Fibroblast of skin of back (primary cell): ENCODE results near the gene AGAP1.
A peak's percentile ranks its signal among the peaks of the same experiment; 100 is the strongest.

ENCODE experiments used
- DNase-seq: peaks from one replicate; pipeline ENCODE4 v3.0.0-alpha.2; 2013

Gene AGAP1

DNA sequence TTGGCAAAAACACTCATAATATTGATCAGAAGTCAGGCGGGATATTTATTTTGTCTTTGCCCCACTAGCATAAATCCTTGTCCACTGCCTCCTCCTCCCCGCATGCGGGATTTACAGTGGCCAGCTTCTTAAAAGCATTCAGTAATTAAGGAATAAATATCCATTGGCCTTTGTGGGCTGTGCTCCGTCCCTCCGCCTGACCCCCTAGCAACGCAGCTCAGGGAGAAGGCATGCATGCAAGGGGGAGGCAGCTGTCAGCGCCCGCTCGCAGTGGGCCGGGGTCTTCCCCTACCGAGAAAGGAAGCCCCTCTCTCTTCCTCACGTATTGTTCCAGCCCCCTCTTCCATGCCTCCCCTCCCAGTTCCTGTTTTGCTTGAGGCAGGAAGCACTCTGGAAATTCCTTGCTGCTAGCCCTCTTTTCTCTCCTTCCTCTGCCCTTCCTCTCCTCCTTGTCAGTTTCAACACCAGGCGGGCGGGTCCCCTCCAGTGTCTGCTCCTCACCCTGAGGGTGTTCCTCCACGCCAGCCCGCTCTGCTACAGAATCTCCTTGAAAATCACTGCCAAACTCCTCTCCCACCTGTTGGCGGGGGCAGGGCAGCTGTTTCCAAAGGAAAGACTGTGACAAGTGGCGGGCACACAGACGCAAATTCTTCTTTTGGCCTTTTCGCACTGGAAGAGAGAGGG, 614.2 kb downstream of the AGAP1 start:
- no peak for DNase-seq

DNA sequence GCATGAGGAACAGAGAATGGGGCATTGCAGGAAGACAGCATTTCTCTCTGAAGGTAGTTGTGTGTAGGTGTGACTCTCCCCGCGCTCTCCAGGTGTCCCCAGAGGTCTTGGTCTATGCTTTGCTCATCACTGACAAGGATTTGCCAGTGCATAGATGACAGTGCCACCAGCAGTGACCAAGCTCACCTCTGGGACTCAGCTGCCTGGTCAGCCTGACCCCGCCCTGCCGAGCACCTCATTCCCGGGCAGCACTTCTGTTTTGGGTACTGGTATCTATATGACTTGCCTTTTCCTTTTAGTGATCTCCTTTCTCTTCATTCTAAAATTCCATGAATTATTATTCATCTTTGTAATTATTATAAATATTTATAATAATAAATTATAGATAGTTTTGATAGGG, 615.2 kb downstream of the AGAP1 start:
- no peak for DNase-seq

DNA sequence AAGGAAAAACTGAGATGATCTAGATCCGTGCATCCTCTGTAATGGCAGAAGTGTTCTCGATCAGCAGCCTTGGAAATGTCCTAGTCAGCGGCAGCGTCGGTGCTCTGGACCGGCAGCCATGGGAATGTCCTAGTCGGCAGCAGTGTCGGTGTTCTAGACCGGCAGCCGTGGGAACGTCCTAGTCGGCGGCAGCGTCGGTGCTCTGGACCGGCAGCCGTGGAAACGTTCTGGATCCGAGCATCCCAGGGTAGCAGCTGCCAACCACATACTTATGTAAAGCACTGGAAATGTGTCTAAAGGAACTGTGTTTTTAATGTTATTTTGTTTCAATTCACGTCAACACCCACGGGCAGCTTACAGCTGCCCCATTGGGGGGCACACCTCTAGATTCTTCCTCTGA, 615.6 kb downstream of the AGAP1 start:
- DNase-seq, result no peak

DNA sequence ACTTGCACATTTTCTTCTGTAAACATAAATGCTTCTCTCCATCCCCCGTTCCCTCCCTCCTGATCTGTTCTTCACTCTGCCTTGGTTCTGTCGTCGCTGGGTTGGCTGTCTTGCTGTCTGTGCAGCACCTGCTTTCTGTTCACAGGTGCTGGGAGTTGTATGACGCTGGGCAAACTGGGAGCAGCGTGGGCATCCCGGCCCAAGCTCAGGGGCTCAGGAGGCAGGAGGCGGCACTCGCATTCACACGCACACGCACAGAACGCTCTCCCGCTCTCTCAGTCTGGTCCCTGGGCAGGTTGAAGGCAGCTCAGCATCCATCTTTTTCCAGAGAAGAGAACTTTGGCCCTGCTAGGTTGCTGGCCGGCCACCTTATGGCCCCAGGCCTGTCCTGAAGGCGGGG, 618.6 kb downstream of the AGAP1 start:
- DNase-seq, result no peak

DNA sequence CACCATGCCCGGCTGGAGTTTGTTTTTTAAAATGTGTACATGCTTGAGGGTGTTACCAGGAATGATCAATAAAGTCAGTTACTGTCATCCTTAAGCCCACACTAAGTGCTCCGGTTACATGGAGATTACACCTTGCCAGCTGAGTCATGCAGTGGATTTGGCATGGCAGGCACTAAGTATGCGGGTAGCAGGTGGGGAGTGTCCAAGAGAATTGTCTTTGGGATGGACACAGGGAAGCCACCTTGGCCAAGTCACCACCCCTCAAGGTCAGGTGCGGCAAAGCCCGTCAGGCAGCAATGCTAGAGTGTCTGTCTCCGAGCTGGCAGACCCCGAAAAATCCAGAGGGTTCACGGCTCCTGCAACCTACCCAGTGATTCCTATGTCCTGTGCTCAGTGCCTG, 619.6 kb downstream of the AGAP1 start:
- no peak for DNase-seq

DNA sequence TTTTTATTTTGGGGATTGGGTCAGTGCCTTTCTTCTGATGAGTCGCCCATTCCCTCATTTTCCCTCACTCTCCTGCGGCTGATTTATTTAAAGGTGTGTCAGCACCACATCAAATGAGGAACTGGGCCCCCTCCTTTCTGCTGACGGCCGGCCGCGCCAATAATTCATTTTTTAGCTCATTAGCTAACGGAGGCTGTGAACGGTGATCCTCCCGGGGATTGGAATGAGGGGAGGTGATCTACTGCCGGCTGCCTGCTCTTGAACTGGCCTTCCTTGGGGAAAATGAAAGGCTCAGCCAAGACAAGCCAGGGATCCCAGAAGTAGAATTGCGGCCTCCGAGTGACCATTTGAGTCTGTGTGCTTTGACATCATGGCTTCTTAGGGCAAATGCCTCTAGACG, 620.1 kb downstream of the AGAP1 start:
- DNase-seq, result no peak

DNA sequence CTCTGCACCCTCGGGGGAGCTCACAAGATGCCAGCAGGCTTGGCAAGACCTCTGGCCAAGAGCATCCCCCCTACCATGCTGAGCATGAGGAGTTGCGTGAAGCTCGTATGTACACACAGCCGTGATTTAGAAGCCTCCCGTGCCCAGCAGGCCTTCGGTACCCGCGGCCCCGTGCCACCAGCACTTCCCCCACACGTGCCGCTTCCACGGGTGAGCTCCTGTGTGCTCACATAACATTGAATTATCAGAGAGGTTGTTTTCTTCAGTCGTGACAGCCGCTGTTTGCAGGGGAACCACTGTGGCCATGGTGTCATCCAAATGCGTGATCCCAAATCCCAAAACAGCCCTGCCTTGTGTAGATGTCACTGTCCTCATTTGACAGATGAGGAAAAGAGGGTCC, 621.1 kb downstream of the AGAP1 start:
- no peak for DNase-seq

DNA sequence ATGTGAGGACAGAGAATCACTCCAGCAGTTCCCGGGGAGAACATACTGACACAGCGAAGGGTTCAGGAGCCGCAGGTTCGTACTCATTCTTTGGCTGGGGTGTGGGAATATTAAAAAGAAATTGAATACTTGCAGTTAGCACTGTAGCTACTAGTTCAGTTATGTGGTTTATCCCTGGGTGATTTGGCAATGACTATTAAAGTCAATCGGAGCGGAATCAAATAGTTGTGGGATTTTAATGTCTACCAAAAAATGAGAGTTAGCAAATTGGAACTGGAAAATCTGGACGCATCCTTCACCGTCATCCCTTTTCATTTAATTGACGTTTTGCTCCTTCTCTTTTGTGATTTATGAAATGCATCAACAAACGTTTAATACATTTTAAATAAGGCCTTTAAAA, 623.6 kb downstream of the AGAP1 start:
- no peak for DNase-seq

DNA sequence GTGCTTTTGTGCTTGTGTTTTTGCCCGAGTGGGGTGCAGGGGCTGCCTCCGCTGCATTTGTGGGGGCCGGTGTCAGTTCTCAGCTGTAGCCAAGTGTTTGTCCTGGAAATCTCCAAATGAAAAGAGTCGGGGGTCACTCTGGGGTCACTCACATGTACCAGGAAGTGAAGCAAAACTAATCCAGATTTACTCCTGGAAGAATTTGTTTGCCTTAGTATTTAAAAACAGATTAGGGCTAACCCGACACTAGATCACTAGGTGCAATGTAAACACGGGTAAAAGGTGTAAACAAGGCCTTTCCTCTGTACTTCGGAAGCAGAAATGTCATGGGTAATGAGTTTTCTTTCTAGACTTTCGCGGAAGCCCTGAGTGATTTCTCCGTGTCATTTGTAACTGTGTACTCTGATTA, 624.0 kb downstream of the AGAP1 start:
- no peak for DNase-seq

DNA sequence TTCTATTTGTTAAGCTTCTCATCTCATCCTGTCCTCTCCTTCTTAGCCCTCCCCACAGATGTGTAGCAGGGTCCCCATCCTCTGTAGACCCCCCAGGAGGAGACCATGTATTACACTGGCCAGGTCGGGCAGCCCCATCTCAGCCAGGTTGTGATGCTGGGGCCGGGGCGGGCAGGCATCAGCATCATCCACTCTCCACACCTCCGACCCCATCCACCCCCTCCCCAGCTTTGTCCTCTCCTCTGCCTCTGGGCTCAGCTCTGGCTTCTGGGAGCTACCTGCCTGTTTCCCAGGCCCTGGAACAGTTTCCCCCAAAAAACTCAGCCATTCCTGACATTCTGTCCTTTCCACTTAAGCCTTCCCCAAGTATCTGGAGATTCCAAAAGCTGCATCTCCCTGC, 625.2 kb downstream of the AGAP1 start:
- DNase-seq, result no peak

DNA sequence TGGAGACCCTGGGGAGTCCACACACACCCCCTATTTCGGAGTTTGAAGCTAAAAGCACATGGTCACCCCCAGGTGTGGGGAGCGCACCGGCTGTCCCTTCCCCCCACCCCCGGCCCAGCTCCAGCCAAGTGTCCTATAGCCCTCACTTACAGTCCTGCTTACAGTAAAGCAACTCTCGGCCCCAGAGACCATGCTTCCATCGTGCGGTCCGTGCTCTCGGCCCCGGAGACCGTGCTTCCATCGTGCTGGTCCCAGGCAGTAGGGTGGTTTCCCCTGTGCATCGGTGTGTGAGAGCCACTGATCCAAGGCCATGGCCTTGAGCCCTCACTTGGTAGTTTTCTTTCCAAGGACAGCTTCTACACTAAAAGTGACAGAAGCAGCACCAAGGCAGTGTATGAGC, 625.6 kb downstream of the AGAP1 start:
- no peak for DNase-seq

DNA sequence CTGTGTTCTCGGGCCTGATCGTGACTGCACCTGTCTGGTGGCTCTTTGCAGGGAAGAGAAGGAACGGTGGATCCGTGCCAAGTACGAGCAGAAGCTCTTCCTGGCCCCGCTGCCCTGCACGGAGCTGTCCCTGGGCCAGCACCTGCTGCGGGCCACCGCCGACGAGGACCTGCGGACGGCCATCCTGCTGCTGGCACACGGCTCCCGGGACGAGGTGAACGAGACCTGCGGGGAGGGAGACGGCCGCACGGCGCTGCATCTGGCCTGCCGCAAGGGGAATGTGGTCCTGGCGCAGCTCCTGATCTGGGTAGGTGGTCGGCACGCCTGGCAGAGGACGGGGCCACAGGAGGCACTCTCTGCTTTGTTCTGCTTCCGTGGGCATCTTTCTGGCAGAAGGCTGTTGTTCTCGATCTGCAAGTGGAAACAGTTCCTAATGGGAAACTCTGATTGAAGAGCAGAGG, 626.3 kb downstream of the AGAP1 start:
- no peak for DNase-seq

DNA sequence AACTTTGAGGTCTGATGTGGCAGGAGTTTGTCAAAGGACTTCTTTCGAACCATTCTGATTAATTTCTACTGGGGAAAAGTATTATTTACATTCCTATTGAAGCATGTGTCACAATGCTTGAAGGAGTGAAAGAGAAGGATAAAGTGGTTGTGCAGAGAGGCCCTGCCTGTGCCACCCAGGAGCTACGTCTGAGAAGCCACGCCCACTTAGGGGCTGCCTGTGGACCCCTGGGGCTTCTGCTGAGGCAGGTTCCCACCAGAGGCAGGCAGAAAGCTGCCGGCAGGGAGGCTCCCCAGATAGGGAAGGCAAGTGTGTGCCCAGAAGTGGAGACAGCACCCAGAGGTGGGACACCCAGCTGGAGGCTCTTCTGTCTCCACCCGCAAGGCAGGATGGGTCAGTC, 627.0 kb downstream of the AGAP1 start:
- no peak for DNase-seq

DNA sequence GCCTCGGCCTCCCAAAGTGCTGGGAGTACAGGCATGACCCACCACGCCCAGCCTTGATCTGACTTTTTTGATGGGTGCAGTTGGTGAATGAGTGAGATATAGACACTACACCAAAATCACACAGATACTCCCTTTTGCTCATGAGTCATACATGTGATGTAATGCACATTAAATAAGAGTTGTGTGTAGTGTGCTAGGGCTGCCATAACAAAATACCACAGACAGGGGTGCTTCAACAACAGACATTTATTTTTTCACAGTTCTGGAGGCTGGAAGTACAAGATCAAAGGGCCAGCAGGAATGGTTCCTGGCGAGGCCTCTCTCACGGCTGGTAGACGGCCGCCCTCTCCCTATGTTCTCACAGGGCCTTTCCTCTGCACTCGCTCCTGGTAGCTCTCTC, 627.7 kb downstream of the AGAP1 start:
- peak; percentile 31 for DNase-seq

DNA sequence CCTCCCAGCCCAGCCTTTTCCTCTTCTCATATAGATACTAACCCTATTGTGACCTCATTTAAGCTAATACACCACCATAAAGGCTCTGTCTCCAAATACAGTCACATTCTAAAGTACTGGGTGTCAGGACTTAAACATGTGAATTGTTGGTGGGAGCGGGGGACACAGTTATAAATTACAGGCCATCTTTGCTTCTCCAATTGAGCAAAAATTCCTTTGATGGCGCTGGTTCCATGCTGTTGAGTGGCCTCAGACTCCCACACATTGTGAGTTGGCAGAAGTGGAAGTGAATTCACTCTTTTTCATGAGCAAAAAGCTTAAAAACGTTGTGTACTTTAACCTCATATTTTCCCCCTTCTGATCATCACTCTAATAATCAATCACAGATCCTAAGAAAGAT, 628.4 kb downstream of the AGAP1 start:
- no peak for DNase-seq

DNA sequence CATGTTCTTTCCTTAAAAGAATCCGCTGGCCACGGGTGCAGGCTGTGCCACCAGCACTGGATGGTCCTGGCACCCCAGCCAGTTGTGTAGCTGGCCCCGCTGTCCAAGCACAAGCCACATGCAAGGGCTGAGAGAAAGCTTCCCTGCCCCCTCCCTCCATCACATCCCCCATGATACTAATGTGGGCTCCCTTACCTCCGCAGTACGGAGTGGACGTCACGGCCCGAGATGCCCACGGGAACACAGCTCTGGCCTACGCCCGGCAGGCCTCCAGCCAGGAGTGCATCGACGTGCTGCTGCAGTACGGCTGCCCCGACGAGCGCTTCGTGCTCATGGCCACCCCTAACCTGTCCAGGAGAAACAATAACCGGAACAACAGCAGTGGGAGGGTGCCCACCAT, 629.9 kb downstream of the AGAP1 start:
- DNase-seq, result no peak

DNA sequence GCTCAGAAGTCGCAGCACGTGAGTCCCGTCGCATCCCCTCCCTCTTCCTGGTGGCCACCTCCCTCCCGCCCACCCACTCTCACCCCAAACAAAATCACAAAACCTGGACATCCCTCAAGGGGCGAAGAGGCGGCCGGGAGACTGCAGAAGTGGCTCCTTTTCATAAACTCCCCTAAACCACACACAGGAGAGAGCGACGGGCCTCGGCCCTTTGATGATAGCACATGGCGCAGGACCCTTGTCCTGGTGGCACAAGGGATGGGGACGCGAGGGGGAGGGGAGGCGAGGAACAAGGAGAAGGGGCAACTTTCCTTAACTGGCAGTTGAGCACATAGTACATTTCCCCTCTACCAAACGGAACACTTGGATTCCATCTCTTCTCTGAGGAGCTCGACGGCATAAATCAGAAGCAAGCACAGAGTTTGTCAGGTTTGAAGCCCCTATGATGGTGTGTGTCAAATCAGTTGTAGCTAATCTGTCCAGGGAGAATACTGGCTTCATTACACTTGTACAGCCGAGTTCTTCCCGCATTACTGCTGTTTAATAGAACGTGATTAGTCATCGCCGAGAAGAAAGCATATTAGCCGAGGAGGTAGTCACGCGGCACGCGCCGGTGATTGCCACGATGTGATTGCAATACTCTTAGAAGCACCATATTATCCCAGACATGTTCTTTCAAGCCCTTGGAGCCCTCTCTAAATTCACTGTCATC, 630.5 kb downstream of the AGAP1 start:
- DNase-seq, result no peak

DNA sequence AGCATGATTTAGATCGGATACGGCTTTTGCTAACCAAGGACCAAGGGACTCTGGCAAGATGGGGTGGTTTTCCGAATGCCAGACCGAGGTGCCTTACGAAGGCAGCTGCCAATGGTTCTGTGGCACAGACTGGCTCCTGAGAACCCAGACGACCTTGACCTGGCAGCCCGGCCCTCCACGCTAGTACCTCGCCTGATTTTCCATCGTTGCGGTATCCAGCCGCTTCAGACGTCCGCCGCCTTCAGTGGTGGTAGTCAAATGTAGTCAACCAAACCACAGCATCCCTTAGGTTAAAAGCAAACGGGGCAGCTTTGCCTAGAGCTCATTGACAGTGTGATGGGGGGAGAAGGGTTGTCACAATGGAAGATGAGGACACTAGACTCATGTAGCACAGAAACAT, 631.7 kb downstream of the AGAP1 start:
- DNase-seq, result no peak

DNA sequence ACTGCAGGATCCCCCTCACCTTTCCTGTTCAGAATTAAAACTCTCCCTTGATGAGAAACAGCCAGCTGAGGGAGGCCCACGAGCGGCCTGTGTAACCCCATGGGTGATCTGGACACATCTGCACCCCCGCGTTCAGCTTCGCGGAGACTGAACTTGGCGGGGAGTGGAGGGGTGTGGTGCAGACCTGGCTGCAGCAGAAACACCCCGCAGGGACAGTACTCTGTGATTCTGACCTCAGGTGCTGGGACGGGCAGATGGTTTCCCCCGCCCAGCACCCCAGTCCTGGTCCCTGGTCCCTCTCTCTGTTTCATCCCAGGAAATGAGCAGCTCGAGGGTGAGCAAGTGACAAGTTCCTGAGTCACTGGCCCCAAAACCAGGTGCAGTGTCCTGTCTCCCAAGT, 633.2 kb downstream of the AGAP1 start:
- DNase-seq, result no peak

DNA sequence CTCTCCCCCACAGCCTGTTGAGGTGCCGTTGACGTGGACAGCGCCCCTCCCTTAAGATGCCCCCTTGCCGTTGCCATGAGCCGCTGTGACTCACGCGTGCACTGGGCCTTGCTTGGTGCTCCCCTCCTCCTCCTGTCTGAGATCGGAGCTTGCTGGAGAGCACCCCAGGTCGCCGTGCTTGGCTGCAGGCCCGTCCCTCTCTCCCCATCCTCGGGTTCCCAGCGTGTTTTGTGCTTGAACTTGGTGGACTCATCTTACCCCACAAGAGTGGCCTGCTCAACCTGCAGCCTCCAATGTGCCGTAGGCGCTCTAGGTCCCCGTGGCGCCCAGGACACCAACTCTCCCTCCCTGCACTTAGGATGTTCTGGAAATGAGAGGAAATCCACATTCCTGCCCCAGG, 634.5 kb downstream of the AGAP1 start:
- DNase-seq, result no peak

DNA sequence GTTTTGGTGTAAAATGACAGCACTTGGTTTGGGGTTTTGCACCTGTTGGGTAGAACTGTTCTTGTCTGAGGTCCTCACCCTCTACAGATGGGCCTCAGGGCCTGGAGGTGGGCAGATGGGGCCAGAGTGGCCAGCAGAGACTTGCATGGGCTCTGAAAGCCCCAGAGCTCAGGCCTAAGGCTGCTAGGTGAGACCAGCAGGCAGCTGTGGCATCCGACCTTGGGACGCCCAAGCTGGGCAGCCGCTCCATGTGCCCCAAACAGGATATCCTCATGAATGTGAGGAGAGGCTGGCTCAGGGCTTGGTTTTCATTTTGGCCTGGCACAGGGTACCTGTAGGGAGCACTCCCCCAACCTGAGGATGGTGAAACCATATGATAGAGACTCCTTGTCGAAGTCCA, 636.1 kb downstream of the AGAP1 start:
- DNase-seq, result no peak

DNA sequence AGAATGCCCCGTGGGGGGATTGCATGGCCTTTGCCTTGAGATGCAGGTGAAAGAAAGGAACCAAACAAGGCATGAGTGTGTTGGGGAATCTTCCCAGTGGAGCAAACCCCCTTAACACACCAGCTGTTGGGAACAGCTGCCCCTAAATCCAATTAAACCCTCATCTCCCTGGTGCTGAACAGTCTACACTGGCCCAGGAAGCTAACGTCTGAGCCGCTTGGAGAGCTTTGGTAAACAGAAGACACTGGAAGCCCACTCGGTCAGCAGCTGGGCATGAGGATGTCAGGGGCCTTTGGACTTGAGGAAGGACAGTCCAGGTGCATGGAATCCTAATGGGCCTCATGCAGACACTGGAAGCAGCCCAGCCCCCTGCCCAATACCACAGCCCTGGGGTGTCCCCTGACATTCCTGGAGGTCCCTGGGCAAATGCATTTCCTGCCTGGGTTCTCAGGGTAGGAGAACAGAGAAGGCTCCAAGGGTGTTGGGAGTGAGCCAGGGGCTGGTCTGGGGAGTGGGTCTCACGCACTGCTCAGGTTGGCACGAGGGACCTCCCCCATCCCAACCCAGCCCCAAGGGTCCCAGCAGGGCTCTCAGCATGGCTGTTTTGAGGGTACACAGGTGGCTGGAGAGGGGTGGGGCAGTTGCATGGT, 636.6 kb downstream of the AGAP1 start:
- DNase-seq, result no peak

DNA sequence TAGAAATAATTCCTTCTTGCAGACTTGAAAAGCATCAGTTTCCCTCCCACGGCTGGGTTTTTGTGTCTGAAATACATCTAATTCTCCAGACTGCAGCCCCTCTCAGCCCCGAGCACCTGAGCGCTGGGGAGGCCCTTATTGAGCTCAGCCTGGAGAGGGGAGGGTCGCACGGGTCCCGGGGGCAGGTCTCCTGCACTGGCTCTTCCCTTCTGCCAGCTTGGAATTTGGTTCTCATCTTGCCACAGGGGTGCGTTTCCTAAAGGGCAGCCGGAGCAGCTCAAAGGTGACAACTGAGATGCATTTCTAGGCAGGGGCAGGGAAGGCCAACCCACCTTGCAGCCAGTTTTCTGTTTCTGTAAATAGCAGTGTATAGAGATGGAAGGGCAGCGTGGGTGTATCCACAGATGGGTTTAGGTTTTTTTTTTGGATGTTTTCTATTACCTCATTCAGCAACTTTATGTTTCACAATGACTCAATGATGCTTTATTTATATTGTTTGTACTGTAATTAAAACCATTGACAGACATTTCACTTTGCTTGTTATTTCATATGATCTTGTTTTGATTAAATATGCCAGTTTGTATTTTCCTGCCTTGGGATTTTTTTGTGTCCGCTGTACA, 637.3 kb downstream of the AGAP1 start:
- no peak for DNase-seq
